Cardiac fibroblast (primary cell): ENCODE measurements around the gene PRDX5.

Experiments used
- DNase-seq, 2 donors: peaks; one replicate each; pipeline versions ENCODE4 v3.0.0 to v3.0.0-alpha.2; 2010; ENCODE audit warnings: low read depth in 2 of 2
- H3K4me3 ChIP-seq, 2 donors: replicated peaks in 1 of 2; 1 replicate in 1 of 2; 2 replicates in 1 of 2; pipeline ENCODE4 v1.5.1; 2011; ENCODE audit warnings: low read depth in 2 of 2, low read length in 2 of 2, mild to moderate bottlenecking in 2 of 2, moderate library complexity in 1 of 2
- CTCF ChIP-seq: IDR thresholded peaks from one replicate; pipeline ENCODE4 v1.5.1; 2011; ENCODE audit warnings: low read depth, mild to moderate bottlenecking, low read length, inconsistent platforms

Gene PRDX5

DNA sequence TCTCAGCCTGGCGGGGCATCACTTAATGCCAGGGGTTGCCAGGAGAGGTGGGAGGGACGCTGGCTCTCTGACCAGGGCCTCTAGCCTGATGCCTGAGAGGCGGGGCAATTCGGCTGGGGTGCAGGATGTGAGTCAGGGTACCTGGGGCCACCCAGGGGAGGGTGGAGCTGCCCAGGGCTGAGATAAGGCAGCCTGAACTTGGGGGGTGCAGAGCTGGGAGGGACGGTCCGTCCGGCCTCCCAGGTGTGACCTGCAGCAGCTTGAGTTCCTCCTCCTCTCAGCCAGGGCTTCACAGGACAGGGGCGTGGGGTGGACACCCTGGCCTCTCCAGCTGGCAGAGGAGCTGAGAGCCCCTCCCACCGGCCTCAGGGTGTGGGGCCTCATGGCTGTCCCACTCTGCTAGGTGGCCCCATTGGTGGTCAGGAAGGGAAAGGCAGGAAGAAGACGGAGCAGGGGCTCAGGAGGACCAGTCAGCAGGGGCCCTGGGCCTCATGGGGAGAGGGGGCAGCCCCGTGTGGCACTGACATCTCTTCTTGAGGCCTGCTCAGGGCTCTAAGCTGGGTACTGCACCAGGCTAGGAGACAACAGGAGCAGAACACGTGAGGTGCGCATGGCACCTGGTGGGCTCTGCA is 40.1 kb downstream of the PRDX5 start:
- H3K4me3 ChIP-seq, result peak overlapping the region; percentile 44 to 50
- no peak for TF ChIP-seq CTCF
- peak; percentile 19 to 21 for DNase-seq

DNA sequence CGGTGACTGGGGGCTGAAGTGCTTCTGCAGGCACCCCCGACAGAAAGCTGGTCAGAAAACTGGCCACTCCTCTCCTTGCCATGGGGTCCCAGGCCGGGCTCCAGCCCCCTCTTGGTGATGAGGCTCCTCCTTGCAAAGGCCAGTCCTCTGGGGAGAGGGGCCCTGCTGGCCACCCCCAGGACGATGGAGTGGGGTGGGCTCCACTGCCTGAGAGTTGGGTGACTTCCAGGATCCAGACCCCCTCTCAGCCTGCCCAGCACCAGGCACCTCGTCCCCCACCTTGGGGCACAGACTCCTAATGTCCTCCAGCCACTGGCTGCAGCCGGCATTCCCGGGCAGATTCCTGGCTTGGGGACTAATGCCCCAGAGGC is 40.6 kb downstream of the PRDX5 start:
- peak overlapping the region; percentile 44 to 50 for H3K4me3 ChIP-seq
- DNase-seq, result no peak
- no peak for TF ChIP-seq CTCF

DNA sequence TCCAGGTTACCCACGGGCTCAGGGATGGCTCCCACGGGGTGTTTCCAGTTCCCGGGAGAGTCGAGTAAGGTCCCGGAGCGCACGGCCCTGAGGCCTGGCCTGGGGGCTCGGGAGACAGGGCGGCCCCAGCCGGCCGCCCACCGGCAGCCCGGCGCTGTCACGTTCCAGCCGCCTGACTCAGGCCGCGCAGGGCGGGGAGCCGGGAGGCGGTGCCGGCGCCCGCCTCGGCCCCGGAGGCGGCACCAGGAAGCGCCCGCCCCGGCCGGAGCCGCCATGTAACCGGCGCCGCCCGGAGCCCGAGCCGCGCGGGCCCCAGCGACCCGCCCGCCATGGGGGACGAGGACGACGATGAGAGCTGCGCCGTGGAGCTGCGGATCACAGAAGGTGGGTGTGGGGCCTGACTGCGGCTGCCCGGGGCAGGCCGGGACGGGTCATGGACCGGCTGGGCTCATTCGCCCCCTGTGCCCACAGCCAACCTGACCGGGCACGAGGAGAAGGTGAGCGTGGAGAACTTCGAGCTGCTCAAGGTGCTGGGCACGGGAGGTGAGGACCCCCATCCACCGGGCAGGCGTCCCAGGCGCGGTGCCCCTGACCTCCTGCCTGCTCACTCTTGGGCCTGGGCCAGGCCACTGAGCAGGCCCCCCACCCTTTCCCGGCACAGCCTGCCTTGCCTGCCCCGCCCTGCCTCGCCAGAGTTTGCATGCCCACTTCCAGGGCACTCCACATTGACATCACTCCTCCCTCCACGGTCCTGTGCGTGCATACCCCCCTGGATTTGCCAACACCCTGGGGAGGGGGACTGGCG is 41.2 kb downstream of the PRDX5 start, which contains the start of gene RPS6KA4:
Gene RPS6KA4 (plus strand): TSS at position 256 of the 805 bp plus-strand sequence. CDS start 74 bp downstream, at position 330.
- no peak for TF ChIP-seq CTCF
- DNase-seq, result peak; percentile 50 to 71
- H3K4me3 ChIP-seq, result peak within 1 kb of the TSS; percentile 97 to 98

- H3K4me3 ChIP-seq, result peak overlapping the region; percentile 97 to 98
- TF ChIP-seq CTCF, result no peak
- DNase-seq, result no peak
Observed at GRCh38 chr11:64359712-64360445, 42.0 kb downstream of the PRDX5 start.

GRCh38 chr11:64360448-64360921 is 42.6 kb downstream of the PRDX5 start:
- H3K4me3 ChIP-seq, result no peak overlapping the region
- TF ChIP-seq CTCF, result no peak
- no peak for DNase-seq

GRCh38 chr11:64361659-64362058 is 43.7 kb downstream of the PRDX5 start:
- TF ChIP-seq CTCF, result no peak
- no peak overlapping the region for H3K4me3 ChIP-seq
- no peak for DNase-seq
